H1 (cell line): ENCODE measurements around the gene EPM2A. TPM values are rescaled to one million over a fixed set of nuclear protein-coding genes. Genes with fewer than 3 reads are reported as not detected.

Source experiments
- polyA plus RNA-seq, 7 experiments: library from polyadenylated mRNA; depleted of rRNA in 3 of 7; stranded (reverse) in 5 of 7; unstranded in 2 of 7; fragments of >200 nt in 5 of 7; fragments of 200-250 nt in 2 of 7; gene quantifications; 1 replicate in 5 of 7; 2 replicates in 1 of 7; 4 replicates in 1 of 7; pipeline versions ENCODE4 v1.2.1 to v1.2.3, GENCODE V29; 2011 to 2013; ENCODE audit warnings: missing spikeins in 2 of 7, mixed read lengths in 2 of 7
- total RNA-seq: library from RNA; stranded (reverse); fragmentation: NEBNext Ultra II Directional; extraction: Animal tissue kit (Norgen Biotek cat#: 25700); gene quantifications from 2 replicates; pipeline ENCODE4 v1.2.1, GENCODE V29; 2021
- TF ChIP-seq, protein P1 (sequence below): fragments of 300-600 bp; sonication (generic); IDR thresholded peaks from 2 replicates; pipeline ENCODE4 v1.7.1; 2012; ENCODE audit warnings: low read length, moderate library complexity, mild to moderate bottlenecking, inconsistent platforms; ENCODE audit not compliant: insufficient replicate concordance

The EPM2A gene
- total and polyA plus RNA-seq, 2 of the 8 experiments (the other 6 are each of a cell fraction or from before 2014, with no cell fraction given), result 2.3 to 6.2 TPM

DNA sequence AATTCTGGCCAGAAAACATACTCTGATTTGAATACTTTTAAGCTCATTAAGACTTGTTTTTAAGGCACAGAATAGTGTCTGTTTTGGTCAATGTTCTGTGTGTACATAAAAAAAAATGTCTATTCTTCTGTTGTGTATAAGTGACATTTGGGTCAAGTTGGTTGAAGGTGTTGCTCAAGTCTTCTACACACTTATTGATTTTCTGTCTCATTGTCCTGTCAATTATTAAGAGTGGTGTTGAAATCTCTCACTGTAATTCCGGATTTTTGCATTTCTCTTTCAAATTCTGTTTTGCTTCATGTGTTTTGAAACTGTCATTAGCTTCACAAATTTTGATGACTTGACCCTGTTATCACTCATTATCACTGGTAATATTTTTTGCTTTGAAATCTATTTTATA, 37.5 kb upstream of the EPM2A start (continued):
- TF ChIP-seq, protein P1, sequence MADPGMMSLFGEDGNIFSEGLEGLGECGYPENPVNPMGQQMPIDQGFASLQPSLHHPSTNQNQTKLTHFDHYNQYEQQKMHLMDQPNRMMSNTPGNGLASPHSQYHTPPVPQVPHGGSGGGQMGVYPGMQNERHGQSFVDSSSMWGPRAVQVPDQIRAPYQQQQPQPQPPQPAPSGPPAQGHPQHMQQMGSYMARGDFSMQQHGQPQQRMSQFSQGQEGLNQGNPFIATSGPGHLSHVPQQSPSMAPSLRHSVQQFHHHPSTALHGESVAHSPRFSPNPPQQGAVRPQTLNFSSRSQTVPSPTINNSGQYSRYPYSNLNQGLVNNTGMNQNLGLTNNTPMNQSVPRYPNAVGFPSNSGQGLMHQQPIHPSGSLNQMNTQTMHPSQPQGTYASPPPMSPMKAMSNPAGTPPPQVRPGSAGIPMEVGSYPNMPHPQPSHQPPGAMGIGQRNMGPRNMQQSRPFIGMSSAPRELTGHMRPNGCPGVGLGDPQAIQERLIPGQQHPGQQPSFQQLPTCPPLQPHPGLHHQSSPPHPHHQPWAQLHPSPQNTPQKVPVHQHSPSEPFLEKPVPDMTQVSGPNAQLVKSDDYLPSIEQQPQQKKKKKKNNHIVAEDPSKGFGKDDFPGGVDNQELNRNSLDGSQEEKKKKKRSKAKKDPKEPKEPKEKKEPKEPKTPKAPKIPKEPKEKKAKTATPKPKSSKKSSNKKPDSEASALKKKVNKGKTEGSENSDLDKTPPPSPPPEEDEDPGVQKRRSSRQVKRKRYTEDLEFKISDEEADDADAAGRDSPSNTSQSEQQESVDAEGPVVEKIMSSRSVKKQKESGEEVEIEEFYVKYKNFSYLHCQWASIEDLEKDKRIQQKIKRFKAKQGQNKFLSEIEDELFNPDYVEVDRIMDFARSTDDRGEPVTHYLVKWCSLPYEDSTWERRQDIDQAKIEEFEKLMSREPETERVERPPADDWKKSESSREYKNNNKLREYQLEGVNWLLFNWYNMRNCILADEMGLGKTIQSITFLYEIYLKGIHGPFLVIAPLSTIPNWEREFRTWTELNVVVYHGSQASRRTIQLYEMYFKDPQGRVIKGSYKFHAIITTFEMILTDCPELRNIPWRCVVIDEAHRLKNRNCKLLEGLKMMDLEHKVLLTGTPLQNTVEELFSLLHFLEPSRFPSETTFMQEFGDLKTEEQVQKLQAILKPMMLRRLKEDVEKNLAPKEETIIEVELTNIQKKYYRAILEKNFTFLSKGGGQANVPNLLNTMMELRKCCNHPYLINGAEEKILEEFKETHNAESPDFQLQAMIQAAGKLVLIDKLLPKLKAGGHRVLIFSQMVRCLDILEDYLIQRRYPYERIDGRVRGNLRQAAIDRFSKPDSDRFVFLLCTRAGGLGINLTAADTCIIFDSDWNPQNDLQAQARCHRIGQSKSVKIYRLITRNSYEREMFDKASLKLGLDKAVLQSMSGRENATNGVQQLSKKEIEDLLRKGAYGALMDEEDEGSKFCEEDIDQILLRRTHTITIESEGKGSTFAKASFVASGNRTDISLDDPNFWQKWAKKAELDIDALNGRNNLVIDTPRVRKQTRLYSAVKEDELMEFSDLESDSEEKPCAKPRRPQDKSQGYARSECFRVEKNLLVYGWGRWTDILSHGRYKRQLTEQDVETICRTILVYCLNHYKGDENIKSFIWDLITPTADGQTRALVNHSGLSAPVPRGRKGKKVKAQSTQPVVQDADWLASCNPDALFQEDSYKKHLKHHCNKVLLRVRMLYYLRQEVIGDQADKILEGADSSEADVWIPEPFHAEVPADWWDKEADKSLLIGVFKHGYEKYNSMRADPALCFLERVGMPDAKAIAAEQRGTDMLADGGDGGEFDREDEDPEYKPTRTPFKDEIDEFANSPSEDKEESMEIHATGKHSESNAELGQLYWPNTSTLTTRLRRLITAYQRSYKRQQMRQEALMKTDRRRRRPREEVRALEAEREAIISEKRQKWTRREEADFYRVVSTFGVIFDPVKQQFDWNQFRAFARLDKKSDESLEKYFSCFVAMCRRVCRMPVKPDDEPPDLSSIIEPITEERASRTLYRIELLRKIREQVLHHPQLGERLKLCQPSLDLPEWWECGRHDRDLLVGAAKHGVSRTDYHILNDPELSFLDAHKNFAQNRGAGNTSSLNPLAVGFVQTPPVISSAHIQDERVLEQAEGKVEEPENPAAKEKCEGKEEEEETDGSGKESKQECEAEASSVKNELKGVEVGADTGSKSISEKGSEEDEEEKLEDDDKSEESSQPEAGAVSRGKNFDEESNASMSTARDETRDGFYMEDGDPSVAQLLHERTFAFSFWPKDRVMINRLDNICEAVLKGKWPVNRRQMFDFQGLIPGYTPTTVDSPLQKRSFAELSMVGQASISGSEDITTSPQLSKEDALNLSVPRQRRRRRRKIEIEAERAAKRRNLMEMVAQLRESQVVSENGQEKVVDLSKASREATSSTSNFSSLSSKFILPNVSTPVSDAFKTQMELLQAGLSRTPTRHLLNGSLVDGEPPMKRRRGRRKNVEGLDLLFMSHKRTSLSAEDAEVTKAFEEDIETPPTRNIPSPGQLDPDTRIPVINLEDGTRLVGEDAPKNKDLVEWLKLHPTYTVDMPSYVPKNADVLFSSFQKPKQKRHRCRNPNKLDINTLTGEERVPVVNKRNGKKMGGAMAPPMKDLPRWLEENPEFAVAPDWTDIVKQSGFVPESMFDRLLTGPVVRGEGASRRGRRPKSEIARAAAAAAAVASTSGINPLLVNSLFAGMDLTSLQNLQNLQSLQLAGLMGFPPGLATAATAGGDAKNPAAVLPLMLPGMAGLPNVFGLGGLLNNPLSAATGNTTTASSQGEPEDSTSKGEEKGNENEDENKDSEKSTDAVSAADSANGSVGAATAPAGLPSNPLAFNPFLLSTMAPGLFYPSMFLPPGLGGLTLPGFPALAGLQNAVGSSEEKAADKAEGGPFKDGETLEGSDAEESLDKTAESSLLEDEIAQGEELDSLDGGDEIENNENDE, result no peak
